Naive thymus-derived CD4-positive, alpha-beta T cell (primary cell): ENCODE results near the gene SLC39A3. TPM values are rescaled to one million over a fixed set of nuclear protein-coding genes. Genes with fewer than 3 reads are reported as not detected.

Experiments used
- ATAC-seq: fragments of 150-1000 bp; cut with Tn5 transposase; 2 replicates; pipeline ENCODE4 v1.10.0; 2021; ENCODE audit warnings: mild to moderate bottlenecking, moderate library complexity
- CTCF ChIA-PET: fragments of 350-600 bp; sonication (Branson Sonifier 250); formaldehyde crosslinking; loops from one replicate; lab custom pipeline; 2021; ENCODE audit warnings: antibody characterized with exemption; lab: Charles Lee
- POLR2A ChIA-PET: fragments of 350-600 bp; sonication (Branson Sonifier 250); formaldehyde crosslinking; loops from one replicate; lab custom pipeline; 2021; ENCODE audit warnings: antibody characterized with exemption, inconsistent platforms; lab: Charles Lee
- DNase-seq, 9 donors: peaks; one replicate each; pipeline versions ENCODE4 v3.0.0 to v3.0.0-alpha.2; 2020 to 2022; ENCODE audit warnings: mixed read lengths in 1 of 9
- H3K27ac ChIP-seq: one replicate; pipeline ENCODE4 v1.7.0; 2013; ENCODE audit warnings: mild to moderate bottlenecking, low read depth, low read length, moderate library complexity
- H3K27me3 ChIP-seq, 2 donors: one replicate each; pipeline ENCODE4 v1.7.0; 2013; ENCODE audit warnings: low read length in 2 of 2, mild to moderate bottlenecking in 2 of 2, moderate library complexity in 2 of 2; ENCODE audit not compliant: control insufficient read depth in 2 of 2, insufficient read depth in 2 of 2
- H3K36me3 ChIP-seq, 3 experiments: 1 replicate in 2 of 3; 2 replicates in 1 of 3; pipeline ENCODE4 v1.7.0; 2013; ENCODE audit warnings: low read length in 3 of 3, mild to moderate bottlenecking in 3 of 3, moderate library complexity in 1 of 3; ENCODE audit not compliant: insufficient read depth in 3 of 3, control insufficient read depth in 2 of 3
- H3K4me1 ChIP-seq, 2 donors: one replicate each; pipeline ENCODE4 v1.7.0; 2013; ENCODE audit warnings: low read length in 2 of 2, mild to moderate bottlenecking in 2 of 2, moderate library complexity in 1 of 2; ENCODE audit not compliant: control insufficient read depth in 2 of 2, insufficient read depth in 2 of 2
- H3K4me3 ChIP-seq: 2 replicates; pipeline ENCODE4 v1.7.0; 2013; ENCODE audit warnings: mild to moderate bottlenecking, low read length
- H3K9me3 ChIP-seq, 3 experiments: 1 replicate in 2 of 3; 2 replicates in 1 of 3; pipeline ENCODE4 v1.7.0; 2013; ENCODE audit warnings: low read length in 3 of 3; ENCODE audit not compliant: control insufficient read depth in 2 of 3
- H3K27ac Mint-ChIP-seq, 9 donors: one replicate each; pipeline ENCODE4 v1.8.0; 2020 to 2022; ENCODE audit warnings: mixed read lengths in 9 of 9, mild to moderate bottlenecking in 8 of 9, moderate library complexity in 5 of 9, inconsistent platforms in 2 of 9
- H3K27me3 Mint-ChIP-seq, 5 donors: one replicate each; pipeline ENCODE4 v1.8.0; 2021 to 2022; ENCODE audit warnings: mixed read lengths in 5 of 5, mild to moderate bottlenecking in 1 of 5
- H3K36me3 Mint-ChIP-seq, 5 donors: one replicate each; pipeline ENCODE4 v1.8.0; 2020 to 2022; ENCODE audit warnings: mixed read lengths in 5 of 5, mild to moderate bottlenecking in 3 of 5, inconsistent platforms in 1 of 5
- H3K4me1 Mint-ChIP-seq, 7 donors: one replicate each; pipeline ENCODE4 v1.8.0; 2020 to 2022; ENCODE audit warnings: mixed read lengths in 7 of 7, mild to moderate bottlenecking in 3 of 7, inconsistent platforms in 1 of 7
- H3K4me3 Mint-ChIP-seq, 10 donors: one replicate each; pipeline ENCODE4 v1.8.0; 2020 to 2022; ENCODE audit warnings: mild to moderate bottlenecking in 10 of 10, mixed read lengths in 10 of 10, moderate library complexity in 6 of 10, inconsistent platforms in 2 of 10
- H3K9me3 Mint-ChIP-seq, 11 donors: one replicate each; pipeline ENCODE4 v1.8.0; 2020 to 2022; ENCODE audit warnings: mixed read lengths in 11 of 11, mild to moderate bottlenecking in 4 of 11, inconsistent platforms in 1 of 11, moderate library complexity in 1 of 11
- intact Hi-C, 2 donors: fragments of 100-400 bp; cut with micrococcal nuclease; formaldehyde crosslinking; loops; one replicate each; pipeline ENCODE4 v1.15.1; 2023
- polyA plus RNA-seq, 2 donors: library from polyadenylated mRNA; unstranded; fragments of 300-500 nt; fragmentation: Illumina TruSeq; gene quantifications; one replicate each; pipeline ENCODE4 v1.2.3, GENCODE V29; 2021
- total RNA-seq, 6 experiments: library from RNA in 5 of 6; stranded (reverse) in 5 of 6; gene quantifications; 1 replicate in 5 of 6; 2 replicates in 1 of 6; pipeline ENCODE4 v1.2.3 and lab custom pipeline; 2021 to 2026

SLC39A3 gene
- total and polyA plus RNA-seq, 7 experiments from 2014 or later, result 10.1 to 42.1 (median 20.0) TPM

GRCh38 chr19:2782936-2783780, 43.3 kb upstream of the SLC39A3 start, which contains the start of gene SGTA:
Gene SGTA (minus strand): TSS chr19:2783273. CDS start chr19:2769068, 14,205 bp downstream.
- peak within 1 kb of the TSS; percentile 83 to 98 (median 88) for H3K4me3 Mint-ChIP-seq
- Histone ChIP-seq H3K4me3 (peak within 1 kb of the TSS; percentile 90), H3K9me3 (no peaks in the 10 kb centered on the region), H3K27ac (peak within 1 kb of the TSS; percentile 95), H3K27me3 (no peaks in the 10 kb centered on the region), H3K4me1 (peaks cover 33 to 35% of the 10 kb centered on the region in 2 donors), H3K36me3 (peaks cover 0 to 9% (median 0%) of the 10 kb centered on the region in 3 experiments)
- H3K27ac Mint-ChIP-seq, result peak within 1 kb of the TSS; percentile 78 to 97 (median 92)
- ATAC-seq, result peak; percentile 73
- intact Hi-C loops, result loop anchor here (1.0 to 10.0 kb wide), 7 partner anchors 36 to 774 kb away; partner anchors contain the start of genes DOHH (in 1 of the 2), DOT1L (in 1 of the 2), FZR1 (in 1 of the 2) and MFSD12 (in 1 of the 2)
- H3K27me3 Mint-ChIP-seq, result no peaks in the 10 kb centered on the region
- no peaks in the 10 kb centered on the region for H3K36me3 Mint-ChIP-seq
- peak; percentile 82 to 97 (median 95) for DNase-seq
- ChIA-PET CTCF (interaction anchor here (0.6 to 1.1 kb wide), 3 partner anchors 42 to 887 kb away, joined by 3 to 7 read pairs (median 4); no protein-coding TSS in a partner anchor), POLR2A (interaction anchor here (0.7 to 1.3 kb wide), 5 partner anchors 11 to 76 kb away, joined by 3 to 4 read pairs (median 3); partner anchors contain the start of gene ZNF555)
- H3K4me1 Mint-ChIP-seq, result peaks cover 29 to 64% (median 51%) of the 10 kb centered on the region in 7 donors
- H3K9me3 Mint-ChIP-seq, result no peaks in the 10 kb centered on the region

- ATAC-seq, result no peak
- CTCF ChIA-PET, result interaction anchor here (0.6 to 1.4 kb wide), 4 partner anchors 42 to 886 kb away, joined by 3 to 7 read pairs (median 4); no protein-coding TSS in a partner anchor
- DNase-seq, result no peak
- no peaks in the 10 kb centered on the region for H3K27me3 Mint-ChIP-seq
- H3K4me1 ChIP-seq, result peaks cover 33 to 35% of the 10 kb centered on the region in 2 donors
- peaks cover 29 to 64% (median 46%) of the 10 kb centered on the region in 7 donors for H3K4me1 Mint-ChIP-seq
- peaks cover 0 to 9% (median 0%) of the 10 kb centered on the region in 3 experiments for H3K36me3 ChIP-seq
- H3K9me3 ChIP-seq, result no peaks in the 10 kb centered on the region
- H3K4me3 Mint-ChIP-seq, result peak overlapping the region; percentile 83 to 98 (median 88)
- H3K27ac ChIP-seq, result peak overlapping the region; percentile 95
- POLR2A ChIA-PET, result interaction anchor here (1.0 to 1.3 kb wide), 2 partner anchors 12 to 59 kb away, joined by 4 read pairs; partner anchors contain the start of gene ZNF555
- no peaks in the 10 kb centered on the region for H3K27me3 ChIP-seq
- peak overlapping the region; percentile 90 for H3K4me3 ChIP-seq
- intact Hi-C loops, result loop anchor here (2.0 to 10.0 kb wide), 5 partner anchors 36 to 775 kb away; partner anchors contain the start of genes DOHH (in 1 of the 2), FZR1 (in 1 of the 2), MFSD12 (in 1 of the 2) and PLEKHJ1 (in 1 of the 2)
- no peaks in the 10 kb centered on the region for H3K36me3 Mint-ChIP-seq
- no peaks in the 10 kb centered on the region for H3K9me3 Mint-ChIP-seq
- H3K27ac Mint-ChIP-seq, result peak overlapping the region; percentile 28 to 97 (median 91)
These were observed 42.6 kb upstream of the SLC39A3 start for GRCh38 chr19:2782329-2782935.

DNA sequence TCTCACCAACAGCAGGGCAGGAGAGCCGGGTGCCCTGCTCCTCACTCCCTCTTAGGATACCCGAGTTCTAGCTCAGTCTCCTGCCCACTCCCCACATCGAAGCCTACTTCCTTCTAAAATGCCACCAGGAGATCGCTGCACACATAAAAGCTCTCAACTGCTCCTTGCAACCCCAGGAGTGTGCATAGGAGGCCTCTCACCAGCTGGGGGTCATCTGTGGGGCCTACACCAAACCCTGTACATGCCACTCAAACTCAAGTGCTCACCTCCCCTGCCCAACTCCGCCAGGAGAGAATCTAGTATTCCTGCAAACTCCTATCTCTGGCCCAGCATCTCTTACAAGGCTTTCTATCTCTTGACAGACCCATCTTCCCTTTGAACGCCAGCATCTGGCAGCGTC, 40.5 kb upstream of the SLC39A3 start:
- ChIA-PET CTCF (interaction anchor here (0.5 to 0.6 kb wide), 2 partner anchors 31 to 45 kb away, joined by 3 to 5 read pairs; no protein-coding TSS in a partner anchor), POLR2A (interaction anchor here (0.5 kb wide), 1 partner anchor 179 kb away, joined by 5 read pairs; no protein-coding TSS in a partner anchor)
- peaks cover 35 to 38% of the 10 kb centered on the region in 2 donors for H3K4me1 ChIP-seq
- DNase-seq, result no peak
- no peak overlapping the region for H3K4me3 ChIP-seq
- Mint-ChIP-seq H3K27me3 (no peaks in the 10 kb centered on the region), H3K27ac (peak overlapping the region in 6 of 9 donors; percentile 4 to 88 (median 50)), H3K36me3 (peaks cover 0 to 1% (median 0%) of the 10 kb centered on the region in 5 donors), H3K4me3 (peak overlapping the region in 6 of 10 donors; percentile 5 to 98 (median 52)), H3K9me3 (no peaks in the 10 kb centered on the region), H3K4me1 (peaks cover 41 to 65% (median 52%) of the 10 kb centered on the region in 7 donors)
- H3K9me3 ChIP-seq, result no peaks in the 10 kb centered on the region
- H3K36me3 ChIP-seq, result peaks cover 0 to 5% (median 0%) of the 10 kb centered on the region in 3 experiments
- no peaks in the 10 kb centered on the region for H3K27me3 ChIP-seq
- intact Hi-C loops, result loop anchor here (5.0 to 10.0 kb wide), 3 partner anchors 655 to 777 kb away; partner anchors contain the start of genes DOHH (in 1 of the 2), FZR1 (in 1 of the 2) and MFSD12 (in 1 of the 2)
- H3K27ac ChIP-seq, result no peak overlapping the region
- no peak for ATAC-seq

DNA sequence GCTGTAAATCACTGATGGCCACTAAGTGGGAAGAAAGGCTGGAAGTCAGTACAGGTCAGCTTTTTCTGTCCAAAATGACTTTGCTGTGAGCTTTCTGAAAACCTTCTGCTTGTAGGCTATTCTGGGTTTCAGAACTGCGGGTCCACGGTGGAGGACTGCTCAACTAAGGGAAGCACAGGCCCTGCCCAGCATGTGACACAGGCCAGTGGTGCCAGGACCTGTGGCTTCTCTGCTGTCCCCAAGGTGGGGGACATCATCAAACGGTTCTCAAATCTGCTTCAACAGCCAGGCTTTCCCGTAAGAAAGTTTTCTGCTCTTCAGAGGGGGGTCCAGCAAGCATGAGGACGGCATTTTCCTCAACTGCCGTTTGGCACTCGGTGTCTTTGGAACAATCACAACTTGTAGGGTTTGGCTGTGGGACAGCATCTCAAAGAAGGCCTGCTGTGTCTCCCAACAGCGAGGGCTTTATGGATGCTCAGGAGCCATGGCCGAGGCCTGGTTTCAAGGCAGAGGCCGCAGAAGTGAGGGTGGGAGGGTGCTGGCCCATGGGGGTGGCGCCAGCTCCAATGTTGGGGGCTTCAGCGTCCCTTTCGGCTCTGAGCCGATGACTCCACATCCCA, 39.4 kb upstream of the SLC39A3 start:
- no peak for ATAC-seq
- Histone ChIP-seq H3K27me3 (no peaks in the 10 kb centered on the region), H3K9me3 (no peaks in the 10 kb centered on the region), H3K4me1 (peaks cover 26 to 34% of the 10 kb centered on the region in 2 donors), H3K36me3 (peaks cover 0 to 5% (median 0%) of the 10 kb centered on the region in 3 experiments), H3K4me3 (no peak overlapping the region), H3K27ac (no peak overlapping the region)
- Mint-ChIP-seq H3K4me1 (peaks cover 44 to 68% (median 59%) of the 10 kb centered on the region in 7 donors), H3K9me3 (no peaks in the 10 kb centered on the region), H3K27ac (peak overlapping the region in 1 of 9 donors; percentile 36), H3K4me3 (no peak overlapping the region), H3K27me3 (no peaks in the 10 kb centered on the region), H3K36me3 (peaks cover 0 to 1% (median 0%) of the 10 kb centered on the region in 5 donors)
- DNase-seq, result no peak
- CTCF ChIA-PET, result interaction anchor here (0.7 kb wide), 1 partner anchor 30 kb away, joined by 3 read pairs; no protein-coding TSS in a partner anchor
- intact Hi-C loops, result no loop called here
- POLR2A ChIA-PET, result no interaction called here

GRCh38 chr19:2777952-2778683, 38.3 kb upstream of the SLC39A3 start:
- DNase-seq (no peak), ATAC-seq (no peak)
- Mint-ChIP-seq H3K36me3 (peaks cover 0 to 1% (median 0%) of the 10 kb centered on the region in 5 donors), H3K9me3 (no peaks in the 10 kb centered on the region), H3K27me3 (no peaks in the 10 kb centered on the region), H3K4me1 (peaks cover 41 to 61% (median 54%) of the 10 kb centered on the region in 7 donors), H3K4me3 (no peak overlapping the region), H3K27ac (peak overlapping the region in 4 of 9 donors; percentile 10 to 62 (median 47))
- peaks cover 0 to 5% (median 0%) of the 10 kb centered on the region in 3 experiments for H3K36me3 ChIP-seq
- intact Hi-C loops, result no loop called here
- CTCF ChIA-PET, result no interaction called here
- no peak overlapping the region for H3K4me3 ChIP-seq
- H3K4me1 ChIP-seq, result peaks cover 18 to 25% of the 10 kb centered on the region in 2 donors
- no peaks in the 10 kb centered on the region for H3K9me3 ChIP-seq
- POLR2A ChIA-PET, result no interaction called here
- no peaks in the 10 kb centered on the region for H3K27me3 ChIP-seq
- no peak overlapping the region for H3K27ac ChIP-seq
